ENCODE data around the gene LRRC37B.
"Not testable (repeated sequence)": the region's sequence is repeated elsewhere in the genome, so short reads cannot be mapped to it uniquely, and the experiment has no call there.

- not testable (repeated sequence) for TF ChIP-seq EZH2phosphoT487 (IDR thresholded peaks at IDR 0.05; ENCODE audit: insufficient read depth, low read depth); EZH2 (IDR thresholded peaks at IDR 0.05; ENCODE audit: insufficient read depth, poor library complexity, severe bottlenecking)
These were observed 49.3 kb downstream of the LRRC37B start for GRCh38 chr17:32056500-32056899.
